T-helper 1 cell treated with Interleukin-12 subunit alpha and Interleukin-12 subunit beta and Interleukin-4 antibody, amounts not matched to agents 30 ng/mL and 1 ng/mL, for 36 hours (primary cell): ENCODE results near the gene MOB4. TPM values are rescaled to one million over a fixed set of nuclear protein-coding genes. Genes with fewer than 3 reads are reported as not detected.
"Not testable (repeated sequence)": the region's sequence is repeated elsewhere in the genome, so short reads cannot be mapped to it uniquely, and the experiment has no call there.

Source experiments
- intact Hi-C: fragments of 100-400 bp; cut with micrococcal nuclease; formaldehyde crosslinking; loops from one replicate; pipeline ENCODE4 v1.15.1; 2024
- total RNA-seq: library from RNA; stranded (reverse); gene quantifications from 2 replicates; pipeline ENCODE4 v1.2.3, GENCODE V29; 2022

Gene MOB4
- total RNA-seq, 1 donor from 2014 or later = 24.0 TPM

- intact Hi-C loops = no loop called here
Observed at GRCh38 chr2:197506658-197507057, 9.2 kb upstream of the MOB4 start.

GRCh38 chr2:197513915-197514314 lies 2.0 kb upstream of the MOB4 start:
- intact Hi-C loops = no loop called here

GRCh38 chr2:197514754-197515153 lies 1.1 kb upstream of the MOB4 start:
- intact Hi-C loops = loop anchor here (1.0 to 5.0 kb wide), 6 partner anchors 14 to 1857 kb away; partner anchors contain the start of genes COQ10B, HSPE1 and SLC39A10

GRCh38 chr2:197515315-197515738 lies 539 bp upstream of the MOB4 start:
- intact Hi-C loops = loop anchor here (1.0 to 5.0 kb wide), 6 partner anchors 15 to 1858 kb away; partner anchors contain the start of genes COQ10B, HSPE1 and SLC39A10

- intact Hi-C loops = loop anchor here (1.0 to 5.0 kb wide), 7 partner anchors 81 to 1859 kb away; partner anchors contain the start of genes CCDC150, MARS2, PLCL1 and SF3B1
Observed at GRCh38 chr2:197516393-197516761, 511 bp downstream of the MOB4 start.

- intact Hi-C loops = loop anchor here (1.0 to 5.0 kb wide), 4 partner anchors 10 to 1860 kb away; partner anchors contain the start of gene SLC39A10
Observed at GRCh38 chr2:197517150-197517549, 1.3 kb downstream of the MOB4 start.

GRCh38 chr2:197538412-197538811 lies 22.5 kb downstream of the MOB4 start:
- intact Hi-C loops = no loop called here

GRCh38 chr2:197539734-197540133 lies 23.9 kb downstream of the MOB4 start:
- intact Hi-C loops = no loop called here

GRCh38 chr2:197543206-197543605 lies 27.3 kb downstream of the MOB4 start:
- intact Hi-C loops = no loop called here

- intact Hi-C loops = no loop called here
Observed at GRCh38 chr2:197547163-197547900, 31.5 kb downstream of the MOB4 start.

- intact Hi-C loops = no loop called here
Observed at GRCh38 chr2:197548582-197548981, 32.7 kb downstream of the MOB4 start.

GRCh38 chr2:197551260-197551659 lies 35.4 kb downstream of the MOB4 start:
- intact Hi-C loops = not testable (repeated sequence)

- intact Hi-C loops = no loop called here
Observed at GRCh38 chr2:197555467-197555866, 39.6 kb downstream of the MOB4 start.

- intact Hi-C loops = no loop called here
Observed at GRCh38 chr2:197556456-197556855, 40.6 kb downstream of the MOB4 start.

GRCh38 chr2:197558393-197558792 lies 42.5 kb downstream of the MOB4 start:
- intact Hi-C loops = no loop called here

- intact Hi-C loops = no loop called here
Observed at GRCh38 chr2:197559681-197560080, 43.8 kb downstream of the MOB4 start.

- intact Hi-C loops = no loop called here
Observed at GRCh38 chr2:197560146-197560665, 44.3 kb downstream of the MOB4 start.

GRCh38 chr2:197571627-197572271 lies 55.9 kb downstream of the MOB4 start:
- intact Hi-C loops = no loop called here

GRCh38 chr2:197573608-197574007 lies 57.7 kb downstream of the MOB4 start:
- intact Hi-C loops = no loop called here

- intact Hi-C loops = no loop called here
Observed at GRCh38 chr2:197575987-197576386, 60.1 kb downstream of the MOB4 start.

- intact Hi-C loops = no loop called here
Observed at GRCh38 chr2:197576631-197577030, 60.8 kb downstream of the MOB4 start.

GRCh38 chr2:197577446-197577845 lies 61.6 kb downstream of the MOB4 start:
- intact Hi-C loops = no loop called here
